ENCODE data around the gene COL4A2. TPM values are rescaled to one million over a fixed set of nuclear protein-coding genes. Genes with fewer than 3 reads are reported as not detected.

Gene COL4A2
- total RNA-seq, 2 experiments from 2014 or later = not detected

- peak; percentile 43 for DNase-seq
- Mint-ChIP-seq H3K9me3 (no peaks in the 10 kb centered on the region), H3K27ac (no peak overlapping the region), H3K4me3 (no peak overlapping the region), H3K36me3 (ENCODE audit: low read depth) (no peaks in the 10 kb centered on the region), H3K27me3 (peaks cover 88% of the 10 kb centered on the region), H3K4me1 (peaks cover 12% of the 10 kb centered on the region)
- ChIA-PET POLR2A (no interaction called here), CTCF (no interaction called here)
Measured at GRCh38 chr13:110421696-110422385, 114.8 kb downstream of the COL4A2 start.

DNA sequence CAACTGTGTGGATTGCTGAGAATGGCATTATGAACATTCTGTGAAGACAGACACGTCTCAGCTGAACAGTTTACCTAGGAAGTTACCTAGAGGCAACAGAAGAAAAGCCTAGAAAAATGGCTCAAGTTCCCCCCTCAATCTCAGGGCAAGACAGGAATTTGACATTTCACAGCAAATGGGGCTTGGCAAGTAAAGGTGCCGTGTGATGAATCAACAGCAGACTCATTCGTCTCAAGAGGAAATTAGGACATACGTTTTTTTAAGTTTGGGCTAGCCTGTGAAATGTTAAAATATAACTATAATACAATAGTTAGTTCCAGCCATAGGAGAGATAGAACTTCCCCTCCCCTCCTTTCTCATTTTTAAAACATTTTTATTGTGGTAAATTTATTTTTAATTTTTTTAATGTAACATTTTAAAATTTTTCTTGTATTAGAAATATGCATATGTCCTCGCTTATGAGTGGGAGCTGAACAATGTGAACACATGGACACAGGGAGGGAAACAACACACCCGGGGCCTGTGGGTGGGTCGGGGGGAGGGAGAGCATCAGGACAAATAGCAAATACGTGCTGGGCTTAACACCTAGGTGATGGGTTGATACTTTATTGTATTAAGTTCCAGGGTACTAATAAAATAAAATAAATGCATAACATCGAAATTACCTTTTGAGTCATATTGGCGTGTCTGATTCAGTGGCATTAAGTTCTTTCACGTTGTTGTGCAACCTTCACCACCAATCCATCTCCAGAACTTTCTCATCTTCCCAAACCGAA lies 116.0 kb downstream of the COL4A2 start:
- CTCF ChIA-PET = no interaction called here
- POLR2A ChIA-PET = no interaction called here

DNA sequence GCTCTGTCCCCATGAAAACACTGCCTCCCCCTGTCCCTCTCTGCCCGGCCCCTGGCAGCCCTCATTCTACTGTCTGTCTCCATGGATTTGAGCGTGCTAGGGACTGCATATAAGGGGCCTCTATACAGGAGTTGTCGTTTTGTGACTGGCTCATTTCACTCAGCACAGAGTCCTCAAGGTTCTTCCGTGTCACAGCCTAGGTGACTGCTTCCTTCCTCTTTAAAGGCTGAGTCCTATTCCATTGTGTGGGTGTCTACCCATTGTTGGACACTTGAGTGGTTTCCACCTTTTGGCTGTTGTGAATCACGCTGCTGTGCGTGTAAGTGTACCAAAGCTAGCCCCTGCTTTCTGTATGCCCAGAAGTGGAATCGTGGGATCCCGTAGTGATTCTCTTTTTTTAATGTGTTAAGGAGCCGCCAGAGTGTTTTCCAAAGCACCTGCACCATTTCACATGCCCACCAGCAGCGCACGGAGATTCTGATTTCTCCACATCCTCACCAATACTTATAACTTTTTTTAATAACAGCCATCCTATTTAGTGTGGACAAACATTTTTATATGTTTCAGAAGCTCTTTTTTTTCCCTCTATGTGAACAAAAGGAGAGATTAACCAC lies 116.7 kb downstream of the COL4A2 start:
- POLR2A ChIA-PET = no interaction called here
- Mint-ChIP-seq H3K4me1 (peaks cover 12% of the 10 kb centered on the region), H3K27me3 (peaks cover 83% of the 10 kb centered on the region), H3K27ac (no peak overlapping the region), H3K9me3 (no peaks in the 10 kb centered on the region), H3K36me3 (ENCODE audit: low read depth) (no peaks in the 10 kb centered on the region), H3K4me3 (no peak overlapping the region)
- DNase-seq = no peak
- CTCF ChIA-PET = no interaction called here

More for the DNA sequence above, 116.0 kb downstream of the COL4A2 start:
- H3K4me3 Mint-ChIP-seq = no peak overlapping the region
- no peaks in the 10 kb centered on the region for H3K9me3 Mint-ChIP-seq
- peaks cover 12% of the 10 kb centered on the region for H3K4me1 Mint-ChIP-seq
- DNase-seq = no peak
- no peaks in the 10 kb centered on the region for H3K36me3 Mint-ChIP-seq (ENCODE audit: low read depth)
- peaks cover 86% of the 10 kb centered on the region for H3K27me3 Mint-ChIP-seq
- H3K27ac Mint-ChIP-seq = no peak overlapping the region

DNA sequence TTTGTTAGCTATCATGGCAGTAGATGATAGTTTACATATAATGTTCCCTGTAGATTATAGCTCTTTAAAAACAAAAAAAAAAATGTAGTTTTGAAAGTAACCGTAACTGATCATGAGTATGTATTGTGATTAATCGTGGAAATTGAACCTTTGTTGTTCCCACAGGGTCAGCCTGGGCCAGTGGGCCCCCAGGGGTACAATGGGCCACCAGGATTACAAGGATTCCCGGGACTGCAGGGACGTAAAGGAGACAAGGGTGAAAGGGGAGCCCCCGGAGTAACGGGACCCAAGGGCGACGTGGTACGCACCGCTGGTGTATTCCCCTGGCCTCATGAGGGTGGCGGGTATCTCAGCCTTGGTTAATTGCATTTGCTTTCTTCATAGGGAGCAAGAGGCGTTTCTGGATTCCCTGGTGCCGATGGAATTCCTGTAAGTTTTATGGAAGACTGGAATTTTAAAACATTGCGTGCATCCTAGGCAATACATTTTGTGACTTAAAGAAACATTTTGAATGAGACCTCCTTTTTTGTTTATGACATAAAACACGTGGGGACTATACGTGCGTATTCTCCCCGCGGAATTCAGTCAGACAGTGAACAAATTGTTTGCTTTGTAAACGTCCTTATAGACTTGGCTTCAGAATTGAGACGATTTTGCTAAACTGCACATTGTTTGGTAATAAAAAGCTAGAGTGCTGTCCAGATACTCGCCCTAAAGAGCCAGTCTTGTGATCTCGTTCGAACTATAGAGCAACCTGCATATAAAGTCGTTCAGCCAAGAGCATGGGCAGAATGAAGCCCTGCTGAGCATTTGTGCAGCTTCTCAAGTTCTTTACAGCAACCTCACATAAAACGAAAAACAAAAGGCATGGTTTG lies 117.7 kb downstream of the COL4A2 start:
- Mint-ChIP-seq H3K27me3 (peaks cover 83% of the 10 kb centered on the region), H3K9me3 (no peaks in the 10 kb centered on the region), H3K4me1 (peaks cover 12% of the 10 kb centered on the region), H3K4me3 (no peak overlapping the region), H3K36me3 (ENCODE audit: low read depth) (no peaks in the 10 kb centered on the region), H3K27ac (no peak overlapping the region)
- ChIA-PET CTCF (interaction anchor here (0.6 kb wide), 1 partner anchor 260 kb away, joined by 3 read pairs; no protein-coding TSS in a partner anchor), POLR2A (no interaction called here)
- no peak for DNase-seq

DNA sequence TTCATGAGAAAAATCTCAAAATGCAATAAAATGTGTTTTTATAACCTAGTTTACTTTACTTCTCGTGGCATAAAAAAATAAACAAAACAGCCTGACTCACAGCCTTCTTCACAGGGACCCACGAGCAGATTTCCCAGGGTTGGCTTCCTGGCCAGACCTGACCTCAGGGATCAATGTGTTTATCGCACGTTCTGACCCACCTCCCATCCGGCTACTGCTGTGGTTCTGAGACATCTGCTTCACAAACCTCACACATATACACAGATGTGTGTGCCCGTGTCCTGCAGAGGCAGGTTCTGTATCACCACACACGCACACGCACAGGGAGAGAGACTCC lies 118.3 kb downstream of the COL4A2 start:
- peaks cover 79% of the 10 kb centered on the region for H3K27me3 Mint-ChIP-seq
- H3K9me3 Mint-ChIP-seq = no peaks in the 10 kb centered on the region
- H3K4me1 Mint-ChIP-seq = peaks cover 12% of the 10 kb centered on the region
- CTCF ChIA-PET = no interaction called here
- POLR2A ChIA-PET = no interaction called here
- no peaks in the 10 kb centered on the region for H3K36me3 Mint-ChIP-seq (ENCODE audit: low read depth)
- DNase-seq = no peak
- no peak overlapping the region for H3K4me3 Mint-ChIP-seq
- H3K27ac Mint-ChIP-seq = no peak overlapping the region

GRCh38 chr13:110426735-110427134 lies 119.7 kb downstream of the COL4A2 start:
- no peak for DNase-seq
- Mint-ChIP-seq H3K4me1 (peaks cover 5% of the 10 kb centered on the region), H3K9me3 (no peaks in the 10 kb centered on the region), H3K27me3 (peaks cover 75% of the 10 kb centered on the region), H3K36me3 (ENCODE audit: low read depth) (no peaks in the 10 kb centered on the region), H3K4me3 (no peak overlapping the region), H3K27ac (no peak overlapping the region)
- ChIA-PET CTCF (interaction anchor here (1.3 kb wide), 1 partner anchor 29 kb away, joined by 4 read pairs; no protein-coding TSS in a partner anchor), POLR2A (no interaction called here)

- CTCF ChIA-PET = no interaction called here
- Mint-ChIP-seq H3K27me3 (peaks cover 72% of the 10 kb centered on the region), H3K4me1 (no peaks in the 10 kb centered on the region)
Measured at GRCh38 chr13:110428313-110428712, 121.2 kb downstream of the COL4A2 start.

GRCh38 chr13:110430391-110431336 lies 123.6 kb downstream of the COL4A2 start:
- H3K27me3 Mint-ChIP-seq = peaks cover 61% of the 10 kb centered on the region
- DNase-seq = no peak
- H3K36me3 Mint-ChIP-seq (ENCODE audit: low read depth) = no peaks in the 10 kb centered on the region
- no peak overlapping the region for H3K4me3 Mint-ChIP-seq
- no peaks in the 10 kb centered on the region for H3K9me3 Mint-ChIP-seq
- CTCF ChIA-PET = no interaction called here
- no peaks in the 10 kb centered on the region for H3K4me1 Mint-ChIP-seq
- POLR2A ChIA-PET = no interaction called here
- no peak overlapping the region for H3K27ac Mint-ChIP-seq

More at GRCh38 chr13:110428313-110428712, 121.2 kb downstream of the COL4A2 start:
- no peak for DNase-seq
- no peak overlapping the region for H3K27ac Mint-ChIP-seq
- H3K4me3 Mint-ChIP-seq = no peak overlapping the region
- H3K9me3 Mint-ChIP-seq = no peaks in the 10 kb centered on the region
- H3K36me3 Mint-ChIP-seq (ENCODE audit: low read depth) = no peaks in the 10 kb centered on the region
- POLR2A ChIA-PET = no interaction called here

- ChIA-PET POLR2A (no interaction called here), CTCF (no interaction called here)
- peaks cover 57% of the 10 kb centered on the region for H3K27me3 Mint-ChIP-seq
- H3K9me3 Mint-ChIP-seq = no peaks in the 10 kb centered on the region
- no peak overlapping the region for H3K27ac Mint-ChIP-seq
- H3K4me1 Mint-ChIP-seq = no peaks in the 10 kb centered on the region
- H3K36me3 Mint-ChIP-seq (ENCODE audit: low read depth) = no peaks in the 10 kb centered on the region
- H3K4me3 Mint-ChIP-seq = no peak overlapping the region
- no peak for DNase-seq
Measured at GRCh38 chr13:110431425-110432294, 124.6 kb downstream of the COL4A2 start.

GRCh38 chr13:110432522-110432921 lies 125.4 kb downstream of the COL4A2 start:
- Mint-ChIP-seq H3K9me3 (no peaks in the 10 kb centered on the region), H3K36me3 (ENCODE audit: low read depth) (no peaks in the 10 kb centered on the region), H3K27ac (no peak overlapping the region), H3K4me1 (no peaks in the 10 kb centered on the region), H3K27me3 (peaks cover 54% of the 10 kb centered on the region), H3K4me3 (no peak overlapping the region)
- ChIA-PET CTCF (no interaction called here), POLR2A (no interaction called here)
- DNase-seq = no peak

- ChIA-PET CTCF (no interaction called here), POLR2A (no interaction called here)
- Mint-ChIP-seq H3K27ac (no peak overlapping the region), H3K4me3 (no peak overlapping the region), H3K9me3 (no peaks in the 10 kb centered on the region), H3K27me3 (peaks cover 50% of the 10 kb centered on the region), H3K4me1 (no peaks in the 10 kb centered on the region), H3K36me3 (ENCODE audit: low read depth) (no peaks in the 10 kb centered on the region)
- DNase-seq = no peak
Measured at GRCh38 chr13:110433014-110433413, 125.9 kb downstream of the COL4A2 start.

All from activated CD4-positive, alpha-beta T cell treated with anti-CD3 and anti-CD28 coated beads, Interleukin-2, amount 10 ng/mL, durations not matched to agents 7 days and 5 days (primary cell).